Stomach (tissue), 9 donors: ENCODE measurements around the gene PRKACG. TPM values are rescaled to one million over a fixed set of nuclear protein-coding genes. Genes with fewer than 3 reads are reported as not detected.

ENCODE experiments used
- DNase-seq, 2 donors: peaks; one replicate each; pipeline versions ENCODE4 v3.0.0 to v3.0.0-alpha.2; 2013 to 2019
- H3K27ac ChIP-seq, 5 donors: fragments of 200-600 bp in 4 of 5; sonication (generic) in 4 of 5; one replicate each; pipeline ENCODE4 v1.5.1; 2013 to 2019; ENCODE audit warnings: mild to moderate bottlenecking in 1 of 5, moderate library complexity in 1 of 5
- H3K27me3 ChIP-seq, 3 donors: fragments of 200-600 bp; sonication (generic); one replicate each; pipeline ENCODE4 v1.5.1; 2017 to 2019; ENCODE audit warnings: mixed run types in 1 of 3
- H3K36me3 ChIP-seq, 4 donors: fragments of 200-600 bp; sonication (generic); 1 replicate in 3 of 4; 2 replicates in 1 of 4; pipeline ENCODE4 v1.5.1; 2016 to 2019
- H3K4me1 ChIP-seq, 4 donors: fragments of 200-600 bp; sonication (generic); one replicate each; pipeline ENCODE4 v1.5.1; 2016 to 2019
- H3K4me3 ChIP-seq, 4 donors: fragments of 200-600 bp; sonication (generic) in 3 of 4; one replicate each; pipeline ENCODE4 v1.5.1; 2016 to 2019; ENCODE audit warnings: mild to moderate bottlenecking in 1 of 4
- H3K9me3 ChIP-seq, 4 donors: fragments of 200-600 bp; sonication (generic); one replicate each; pipeline ENCODE4 v1.5.1; 2016 to 2019
- EP300 ChIP-seq: sonication (generic); formaldehyde crosslinking; IDR thresholded peaks from one replicate; pipeline ENCODE4 v1.6.1; 2017; ENCODE audit warnings: antibody characterized with exemption
- POLR2A ChIP-seq, 4 donors: fragments of 450-650 bp; IDR thresholded peaks; one replicate each; pipeline ENCODE4 v1.6.1; 2016; ENCODE audit warnings: antibody characterized with exemption in 4 of 4, control low read depth in 2 of 4, mild to moderate bottlenecking in 1 of 4, moderate library complexity in 1 of 4
- POLR2AphosphoS5 ChIP-seq, 3 donors: sonication (generic); formaldehyde crosslinking; IDR thresholded peaks; one replicate each; pipeline ENCODE4 v1.6.1; 2016; ENCODE audit warnings: antibody characterized with exemption in 3 of 3
- WGBS, 5 donors: extraction: QIAGEN DNeasy Blood & Tissue Kit in 3 of 5; methylation state at CpG; one replicate each; pipeline versions ENCODE4 v1.1.5 to v1.1.7; 2013 to 2018; 5-methylcytosine and 5-hydroxymethylcytosine counted together
- intact Hi-C: fragments of 100-400 bp; cut with DNase I; formaldehyde crosslinking; loops from one replicate; pipeline ENCODE4 v1.15.1; 2023; ENCODE audit warnings: low total_unique reads
- polyA plus RNA-seq, 3 donors: library from polyadenylated mRNA; stranded (reverse); fragments of 200-250 nt; gene quantifications; one replicate each; pipeline ENCODE4 v1.2.3, GENCODE V29; 2013
- total RNA-seq, 5 donors: library from RNA; depleted of rRNA; stranded (reverse); fragments of >200 nt; gene quantifications; one replicate each; pipeline versions ENCODE4 v1.1.0 to v1.2.3, GENCODE V29; 2014 to 2016
- TF ChIP-seq, protein P1 (sequence below), 7 experiments: fragments of 450-650 bp in 4 of 7; fragments of 200-600 bp in 3 of 7; sonication (generic) in 3 of 7; IDR thresholded peaks; one replicate each; pipeline ENCODE4 v1.5.1; 2016 to 2019; ENCODE audit warnings: antibody characterized with exemption in 7 of 7, control low read depth in 2 of 7, mild to moderate bottlenecking in 1 of 7
- donor health status: healthy with polysubstance abuse.
- donor health status: Bipolar disorder and iron deficiency.
- donor health status: healthy.

The PRKACG gene
- total and polyA plus RNA-seq, 8 donors = not detected

DNA sequence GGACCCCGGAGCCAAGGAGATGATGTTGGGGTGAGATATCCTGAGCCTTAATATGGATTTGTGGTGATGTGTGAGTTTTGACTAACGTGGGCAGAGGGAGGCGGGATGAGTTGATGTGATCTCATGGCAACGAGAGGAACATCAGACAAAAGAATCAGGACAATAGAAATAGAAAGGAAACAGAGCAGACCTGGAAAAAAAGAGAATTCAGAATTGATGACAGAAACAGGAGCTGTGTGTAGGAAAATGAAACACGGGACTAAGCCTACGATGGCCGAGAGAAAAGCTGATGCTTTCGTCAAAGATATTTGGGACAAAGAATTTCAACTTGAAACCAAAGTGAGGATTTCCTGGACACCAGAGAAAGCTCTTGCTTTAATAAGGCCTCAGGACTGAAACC lies 10.9 kb downstream of the PRKACG start:
- WGBS, 5 donors = 77 to 84% (median 81%) methylated on average over 8 of the region's 8 CpGs
- TF ChIP-seq EP300 = no peak
- no peak for TF ChIP-seq POLR2A (IDR thresholded peaks at IDR 0.05)
- TF ChIP-seq, protein P1, sequence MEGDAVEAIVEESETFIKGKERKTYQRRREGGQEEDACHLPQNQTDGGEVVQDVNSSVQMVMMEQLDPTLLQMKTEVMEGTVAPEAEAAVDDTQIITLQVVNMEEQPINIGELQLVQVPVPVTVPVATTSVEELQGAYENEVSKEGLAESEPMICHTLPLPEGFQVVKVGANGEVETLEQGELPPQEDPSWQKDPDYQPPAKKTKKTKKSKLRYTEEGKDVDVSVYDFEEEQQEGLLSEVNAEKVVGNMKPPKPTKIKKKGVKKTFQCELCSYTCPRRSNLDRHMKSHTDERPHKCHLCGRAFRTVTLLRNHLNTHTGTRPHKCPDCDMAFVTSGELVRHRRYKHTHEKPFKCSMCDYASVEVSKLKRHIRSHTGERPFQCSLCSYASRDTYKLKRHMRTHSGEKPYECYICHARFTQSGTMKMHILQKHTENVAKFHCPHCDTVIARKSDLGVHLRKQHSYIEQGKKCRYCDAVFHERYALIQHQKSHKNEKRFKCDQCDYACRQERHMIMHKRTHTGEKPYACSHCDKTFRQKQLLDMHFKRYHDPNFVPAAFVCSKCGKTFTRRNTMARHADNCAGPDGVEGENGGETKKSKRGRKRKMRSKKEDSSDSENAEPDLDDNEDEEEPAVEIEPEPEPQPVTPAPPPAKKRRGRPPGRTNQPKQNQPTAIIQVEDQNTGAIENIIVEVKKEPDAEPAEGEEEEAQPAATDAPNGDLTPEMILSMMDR (IDR thresholded peaks at IDR 0.05) = no peak
- H3K4me3 ChIP-seq = no peak overlapping the region
- peaks cover 0 to 14% (median 0%) of the 10 kb centered on the region in 4 donors for H3K4me1 ChIP-seq
- no peaks in the 10 kb centered on the region for H3K9me3 ChIP-seq
- intact Hi-C loops = no loop called here
- H3K27me3 ChIP-seq = no peaks in the 10 kb centered on the region
- H3K36me3 ChIP-seq = no peaks in the 10 kb centered on the region
- DNase-seq = no peak
- H3K27ac ChIP-seq = no peak overlapping the region

DNA sequence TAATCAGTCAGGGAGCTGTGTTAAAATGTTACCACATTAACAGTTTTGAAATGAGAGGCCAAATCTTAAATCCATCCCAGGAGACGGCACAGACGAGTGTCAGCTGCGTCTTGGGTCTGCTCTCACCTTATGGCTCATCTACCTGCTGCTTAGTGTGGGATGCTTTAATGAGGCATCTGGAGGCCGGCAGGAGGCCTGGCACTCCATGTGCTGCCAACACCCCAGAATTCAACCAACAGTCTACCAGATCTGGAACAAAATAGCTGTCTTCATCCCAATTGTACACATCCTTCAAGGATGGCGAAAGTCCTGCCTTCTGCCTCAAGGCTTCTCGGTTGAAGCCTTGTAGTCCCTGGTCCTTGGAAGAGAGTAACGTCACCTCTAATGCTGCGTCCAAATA lies 12.0 kb downstream of the PRKACG start:
- Histone ChIP-seq H3K4me1 (peaks cover 0 to 15% (median 0%) of the 10 kb centered on the region in 4 donors), H3K36me3 (no peaks in the 10 kb centered on the region), H3K27me3 (no peaks in the 10 kb centered on the region), H3K27ac (no peak overlapping the region), H3K9me3 (no peaks in the 10 kb centered on the region), H3K4me3 (no peak overlapping the region)
- intact Hi-C loops = no loop called here
- no peak for TF ChIP-seq EP300
- TF ChIP-seq, protein P1 (IDR thresholded peaks at IDR 0.05) = no peak
- no peak for TF ChIP-seq POLR2AphosphoS5 (IDR thresholded peaks at IDR 0.05)
- no peak for TF ChIP-seq POLR2A (IDR thresholded peaks at IDR 0.05)
- WGBS, 5 donors = 65 to 78% (median 70%) methylated on average over 7 to 8 of the region's 8 CpGs
- DNase-seq = no peak

DNA sequence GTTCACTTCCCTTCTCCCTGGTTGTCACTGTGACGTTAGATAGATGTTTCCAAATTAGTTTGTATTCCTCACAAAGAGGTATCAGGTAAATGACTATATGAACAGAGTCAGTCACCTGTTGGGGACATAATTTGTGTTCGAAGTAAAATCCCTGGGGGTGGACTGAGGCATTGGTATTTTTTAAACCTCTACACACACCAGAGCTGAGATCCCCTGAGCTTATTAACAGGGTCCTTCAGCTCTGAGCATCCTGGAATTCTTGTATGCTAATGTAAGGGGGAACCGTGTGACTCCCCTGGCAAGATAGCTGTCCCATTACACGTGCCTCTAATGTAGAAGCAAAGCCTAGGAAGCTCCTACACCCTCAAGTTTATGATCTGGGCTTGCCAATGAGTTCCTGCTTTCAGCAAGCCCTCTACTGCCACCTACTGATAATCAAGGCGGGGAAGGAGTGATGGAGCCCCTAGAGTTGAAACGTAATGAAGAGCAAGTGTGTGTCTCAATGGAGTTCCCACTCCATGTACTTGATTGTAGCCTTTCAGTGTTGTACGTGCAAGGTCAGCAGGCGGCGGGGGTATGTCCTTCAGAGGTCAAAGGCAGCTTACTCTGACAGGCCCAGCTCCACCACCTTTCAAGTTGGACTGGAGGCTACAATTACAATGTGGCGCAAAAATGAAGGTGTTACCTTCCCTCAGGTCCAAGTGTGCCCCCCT lies 14.4 kb downstream of the PRKACG start:
- no peak overlapping the region for H3K4me3 ChIP-seq
- H3K27me3 ChIP-seq = no peaks in the 10 kb centered on the region
- intact Hi-C loops = loop anchor here (10.0 kb wide), 1 partner anchor 415 kb away; no protein-coding TSS in a partner anchor
- peak in 1 of 3 donors; percentile 54 for TF ChIP-seq POLR2AphosphoS5 (IDR thresholded peaks at IDR 0.05)
- TF ChIP-seq POLR2A (IDR thresholded peaks at IDR 0.05) = no peak
- TF ChIP-seq, protein P1 (IDR thresholded peaks at IDR 0.05) = peak in 5 of 7 experiments; percentile 57 to 87 (median 68)
- DNase-seq = peak; percentile 66 to 90
- no peak overlapping the region for H3K27ac ChIP-seq
- peaks cover 0 to 15% (median 0%) of the 10 kb centered on the region in 4 donors for H3K4me1 ChIP-seq
- no peaks in the 10 kb centered on the region for H3K36me3 ChIP-seq
- H3K9me3 ChIP-seq = no peaks in the 10 kb centered on the region
- 30 to 42% (median 38%) methylated on average over 10 of the region's 10 CpGs for WGBS, 5 donors

DNA sequence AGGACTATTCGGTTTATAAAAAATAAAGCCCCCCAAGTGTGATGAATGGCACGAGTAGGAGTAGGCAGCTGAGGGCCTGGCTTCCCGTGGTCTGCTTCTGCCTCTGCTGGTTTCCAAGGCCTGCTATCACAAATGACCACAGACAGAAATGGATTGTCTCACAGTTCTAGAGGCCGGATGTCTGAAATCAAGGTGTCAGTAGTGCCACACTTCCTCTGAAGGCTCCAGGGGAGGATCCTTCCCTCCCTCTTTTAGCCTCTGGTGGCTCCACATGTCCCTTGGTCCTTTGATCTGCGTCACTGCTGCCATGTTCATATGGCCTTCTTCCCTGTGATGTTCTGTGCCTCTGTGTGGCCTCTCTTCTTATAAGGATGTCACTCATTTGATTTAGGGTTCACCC lies 15.1 kb downstream of the PRKACG start:
- intact Hi-C loops = loop anchor here (10.0 kb wide), 1 partner anchor 414 kb away; no protein-coding TSS in a partner anchor
- Histone ChIP-seq H3K36me3 (no peaks in the 10 kb centered on the region), H3K27me3 (no peaks in the 10 kb centered on the region), H3K4me1 (peaks cover 0 to 15% (median 0%) of the 10 kb centered on the region in 4 donors), H3K4me3 (no peak overlapping the region), H3K27ac (peak overlapping the region in 2 of 5 donors; percentile 7 to 51), H3K9me3 (no peaks in the 10 kb centered on the region)
- DNase-seq = no peak
- WGBS, 5 donors = 65 to 81% (median 69%) methylated on average over 5 of the region's 5 CpGs
- TF ChIP-seq EP300 = no peak
- no peak for TF ChIP-seq POLR2AphosphoS5 (IDR thresholded peaks at IDR 0.05)
- TF ChIP-seq, protein P1 (IDR thresholded peaks at IDR 0.05) = no peak
- TF ChIP-seq POLR2A (IDR thresholded peaks at IDR 0.05) = no peak
